Peyer's patch (tissue), 4 donors: ENCODE data around the gene ADM5. TPM values are rescaled to one million over a fixed set of nuclear protein-coding genes. Genes with fewer than 3 reads are reported as not detected.
"Not testable (repeated sequence)": the region's sequence is repeated elsewhere in the genome, so short reads cannot be mapped to it uniquely, and the experiment has no call there.

ENCODE experiments used
- DNase-seq, 3 donors: peaks; one replicate each; pipeline ENCODE4 v3.0.0-alpha.2; 2017 to 2019
- H3K27ac ChIP-seq, 4 donors: fragments of 200-600 bp; sonication (generic); one replicate each; pipeline ENCODE4 v1.5.1; 2016 to 2019
- H3K27me3 ChIP-seq, 2 donors: fragments of 200-600 bp; sonication (generic); one replicate each; pipeline ENCODE4 v1.5.1; 2019
- H3K36me3 ChIP-seq, 3 donors: fragments of 200-600 bp; sonication (generic); one replicate each; pipeline ENCODE4 v1.5.1; 2016 to 2019
- H3K4me1 ChIP-seq, 4 donors: fragments of 200-600 bp; sonication (generic); one replicate each; pipeline ENCODE4 v1.5.1; 2016 to 2019
- H3K4me3 ChIP-seq, 4 donors: fragments of 200-600 bp; sonication (generic); 1 replicate in 3 of 4; 2 replicates in 1 of 4; pipeline ENCODE4 v1.5.1; 2016 to 2019; ENCODE audit warnings: mild to moderate bottlenecking in 1 of 4
- H3K9me3 ChIP-seq, 4 donors: fragments of 200-600 bp; sonication (generic); one replicate each; pipeline ENCODE4 v1.5.1; 2016 to 2019; ENCODE audit warnings: mild to moderate bottlenecking in 1 of 4
- CTCF ChIP-seq, 6 experiments: fragments of 450-650 bp in 4 of 6; fragments of 200-600 bp in 2 of 6; sonication (generic) in 1 of 6; IDR thresholded peaks; one replicate each; pipeline ENCODE4 v1.5.1; 2017 to 2019; ENCODE audit warnings: antibody characterized with exemption in 6 of 6, mild to moderate bottlenecking in 3 of 6, moderate library complexity in 1 of 6
- POLR2A ChIP-seq, 2 donors: fragments of 450-650 bp; IDR thresholded peaks; one replicate each; pipeline ENCODE4 v1.5.1; 2017; ENCODE audit warnings: antibody characterized with exemption in 2 of 2, mild to moderate bottlenecking in 2 of 2, moderate library complexity in 2 of 2
- total RNA-seq, 4 donors: library from RNA; depleted of rRNA; stranded (reverse); fragments of >200 nt; gene quantifications; one replicate each; pipeline ENCODE4 v1.1.0, GENCODE V29; 2016

ADM5 gene
- total RNA-seq, 4 donors from 2014 or later: 4.4 to 9.1 TPM; not detected in 2

DNA sequence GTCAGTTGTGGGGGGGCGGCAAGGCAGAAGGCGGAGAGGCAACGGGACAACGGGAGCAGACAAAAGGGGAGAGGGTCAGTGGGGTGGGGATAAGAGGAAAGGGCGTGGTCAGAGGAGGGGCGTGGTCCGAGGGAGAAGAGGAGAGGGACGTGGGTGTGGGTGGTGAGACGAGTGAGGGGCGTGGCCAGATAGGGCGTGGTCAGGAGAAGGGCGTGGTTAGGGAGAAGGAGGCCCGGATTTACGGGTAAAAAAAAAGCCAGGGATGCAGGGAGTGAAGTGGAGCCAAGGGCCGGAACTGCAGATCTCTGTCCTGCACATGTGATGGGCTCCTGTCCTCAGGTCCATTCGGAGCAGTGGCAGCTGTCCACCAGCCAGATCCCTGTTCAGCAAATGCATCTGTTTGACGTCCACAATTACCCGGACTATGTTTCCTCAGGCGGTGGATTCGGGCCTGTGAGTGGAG, 23.0 kb downstream of the ADM5 start:
- Histone ChIP-seq H3K36me3 (no peaks in the 10 kb centered on the region), H3K27me3 (no peaks in the 10 kb centered on the region), H3K27ac (no peak overlapping the region), H3K9me3 (no peaks in the 10 kb centered on the region), H3K4me1 (no peaks in the 10 kb centered on the region), H3K4me3 (no peak overlapping the region)
- no peak for DNase-seq
- no peak for TF ChIP-seq POLR2A (IDR thresholded peaks at IDR 0.05)
- no peak for TF ChIP-seq CTCF (IDR thresholded peaks at IDR 0.05)

DNA sequence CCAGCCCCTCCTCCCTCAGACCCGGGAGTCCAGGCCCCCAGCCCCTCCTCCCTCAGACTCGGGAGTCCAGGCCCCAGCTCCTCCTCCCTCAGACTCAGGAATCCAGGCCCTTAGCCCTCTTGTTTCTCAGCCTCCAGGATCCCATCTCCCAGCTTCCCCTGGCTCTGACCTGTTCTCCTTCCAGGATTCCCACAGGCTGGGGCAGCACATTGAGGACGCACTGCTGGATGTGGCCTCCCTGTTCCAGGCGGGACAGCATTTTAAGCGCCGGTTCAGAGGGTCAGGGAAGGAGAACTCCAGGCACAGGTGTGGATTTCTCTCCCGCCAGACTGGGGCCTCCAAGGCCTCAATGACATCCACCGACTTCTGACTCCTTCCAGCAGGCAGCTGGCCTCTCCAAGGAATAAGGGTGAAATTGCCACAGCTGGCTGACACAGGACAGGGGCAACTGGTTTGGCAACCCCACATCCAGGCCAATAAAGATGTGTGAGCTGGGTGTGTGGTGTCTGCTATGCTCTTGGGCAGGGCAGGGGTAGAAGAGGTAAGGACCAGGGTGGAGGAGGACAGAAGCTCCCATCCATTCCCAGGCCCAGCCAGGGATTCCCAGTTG, 23.9 kb downstream of the ADM5 start:
- DNase-seq: no peak
- TF ChIP-seq CTCF (IDR thresholded peaks at IDR 0.05) (no peak), POLR2A (IDR thresholded peaks at IDR 0.05) (no peak)

GRCh38 chr19:49716154-49716553, 26.8 kb downstream of the ADM5 start:
- no peaks in the 10 kb centered on the region for H3K27me3 ChIP-seq
- DNase-seq: no peak
- H3K4me1 ChIP-seq: no peaks in the 10 kb centered on the region
- no peak overlapping the region for H3K4me3 ChIP-seq
- no peaks in the 10 kb centered on the region for H3K9me3 ChIP-seq
- TF ChIP-seq CTCF (IDR thresholded peaks at IDR 0.05): no peak
- no peak for TF ChIP-seq POLR2A (IDR thresholded peaks at IDR 0.05)
- no peak overlapping the region for H3K27ac ChIP-seq
- no peaks in the 10 kb centered on the region for H3K36me3 ChIP-seq

More for the DNA sequence above, 23.9 kb downstream of the ADM5 start:
- Histone ChIP-seq H3K9me3 (no peaks in the 10 kb centered on the region), H3K27ac (no peak overlapping the region), H3K4me3 (no peak overlapping the region), H3K4me1 (no peaks in the 10 kb centered on the region), H3K36me3 (no peaks in the 10 kb centered on the region), H3K27me3 (no peaks in the 10 kb centered on the region)

DNA sequence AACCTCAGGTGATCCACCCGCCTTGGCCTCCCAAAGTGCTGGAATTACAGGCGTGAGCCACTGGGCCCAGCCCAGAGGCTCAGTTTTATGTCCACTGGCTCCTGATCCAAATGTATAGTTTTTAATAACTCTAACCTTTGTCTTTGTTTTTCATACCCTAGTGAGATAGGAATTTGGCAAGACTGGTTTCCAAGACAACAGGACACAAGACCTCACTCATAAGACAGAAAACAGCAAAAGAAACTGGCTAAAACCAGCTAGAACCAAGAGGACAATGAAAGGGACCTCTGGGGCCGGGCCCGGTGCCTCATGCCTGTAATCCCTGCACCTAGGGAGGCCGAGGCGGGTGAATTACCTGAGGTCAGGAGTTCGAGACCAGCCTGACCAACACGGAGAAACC, 29.1 kb downstream of the ADM5 start:
- no peaks in the 10 kb centered on the region for H3K36me3 ChIP-seq
- no peak overlapping the region for H3K4me3 ChIP-seq
- no peaks in the 10 kb centered on the region for H3K4me1 ChIP-seq
- no peak for DNase-seq
- TF ChIP-seq POLR2A (IDR thresholded peaks at IDR 0.05): no peak
- no peak for TF ChIP-seq CTCF (IDR thresholded peaks at IDR 0.05)
- no peaks in the 10 kb centered on the region for H3K27me3 ChIP-seq
- no peak overlapping the region for H3K27ac ChIP-seq
- H3K9me3 ChIP-seq: no peaks in the 10 kb centered on the region

- DNase-seq: no peak
- Histone ChIP-seq H3K36me3 (no peaks in the 10 kb centered on the region), H3K4me3 (no peak overlapping the region), H3K27ac (no peak overlapping the region), H3K27me3 (no peaks in the 10 kb centered on the region), H3K9me3 (no peaks in the 10 kb centered on the region), H3K4me1 (no peaks in the 10 kb centered on the region)
- TF ChIP-seq POLR2A (IDR thresholded peaks at IDR 0.05): no peak
- TF ChIP-seq CTCF (IDR thresholded peaks at IDR 0.05): no peak
Measured at GRCh38 chr19:49718991-49719390, 29.6 kb downstream of the ADM5 start.

DNA sequence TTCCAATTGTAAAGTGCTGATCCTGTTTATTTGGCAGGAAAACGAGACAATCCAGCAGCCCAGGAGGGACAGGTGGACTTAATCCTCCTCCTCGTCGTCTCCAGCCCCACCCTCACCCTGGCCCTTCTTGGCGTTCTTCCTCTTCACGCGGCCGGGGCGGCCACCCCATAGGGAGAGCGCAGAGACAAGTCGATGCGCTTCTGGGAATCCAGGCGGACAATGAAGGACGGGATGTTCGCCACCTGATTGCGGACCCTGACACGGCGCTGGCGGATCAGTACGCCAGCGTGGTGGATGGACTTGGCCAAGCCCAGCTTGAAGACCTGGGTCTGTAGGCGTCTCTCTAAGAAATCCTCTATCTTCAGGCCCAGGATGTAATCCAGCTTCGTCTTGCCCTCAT, 30.0 kb downstream of the ADM5 start:
- not testable (repeated sequence) for H3K4me1 ChIP-seq, H3K9me3 ChIP-seq, DNase-seq, H3K4me3 ChIP-seq, H3K27ac ChIP-seq, H3K27me3 ChIP-seq, H3K36me3 ChIP-seq
